Neural cell (in vitro differentiated cells): ENCODE data around the gene ATP8B4. TPM values are rescaled to one million over a fixed set of nuclear protein-coding genes. Genes with fewer than 3 reads are reported as not detected.

Source experiments
- H2AFZ ChIP-seq: fragments of 200-600, 300-800 bp; sonication (generic), shearing (Covaris generic); 2 replicates; pipeline ENCODE4 v1.6.0; 2014; ENCODE audit warnings: low read depth, mild to moderate bottlenecking, antibody characterized with exemption, low read length, moderate library complexity
- H3F3A ChIP-seq: fragments of 200-600 bp; shearing (Covaris generic); 2 replicates; pipeline ENCODE4 v1.6.1; 2016; ENCODE audit warnings: mild to moderate bottlenecking, moderate library complexity, mixed read lengths, antibody characterized with exemption, low read length; ENCODE audit not compliant: insufficient read depth, poor library complexity, severe bottlenecking
- H3K27ac ChIP-seq: fragments of 200-600, 300-800 bp; sonication (generic), shearing (Covaris generic); 2 replicates; pipeline ENCODE4 v1.5.1; 2014; ENCODE audit warnings: mild to moderate bottlenecking, low read length, moderate library complexity
- H3K27me3 ChIP-seq: fragments of 300-800, 200-600 bp; sonication (generic), shearing (Covaris generic); 2 replicates; pipeline ENCODE4 v1.6.0; 2014; ENCODE audit warnings: mild to moderate bottlenecking, low read depth, low read length, moderate library complexity; ENCODE audit not compliant: insufficient read depth
- H3K36me3 ChIP-seq: fragments of 300-800, 200-600 bp; sonication (generic), shearing (Covaris generic); 2 replicates; pipeline ENCODE4 v1.5.1; 2014; ENCODE audit warnings: mild to moderate bottlenecking, antibody characterized with exemption, low read length, moderate library complexity; ENCODE audit not compliant: insufficient read depth
- H3K4me2 ChIP-seq: fragments of 300-800, 200-600 bp; sonication (generic), shearing (Covaris generic); 2 replicates; pipeline ENCODE4 v1.6.0; 2014; ENCODE audit warnings: mild to moderate bottlenecking, low read length
- H3K4me3 ChIP-seq: fragments of 300-800, 200-600 bp; sonication (generic), shearing (Covaris generic); 2 replicates; pipeline ENCODE4 v1.5.1; 2014; ENCODE audit warnings: mild to moderate bottlenecking, low read length, moderate library complexity
- H3K79me2 ChIP-seq: fragments of 200-600 bp; shearing (Covaris generic); replicated peaks from 2 replicates; pipeline ENCODE4 v1.6.0; 2014; ENCODE audit warnings: mild to moderate bottlenecking, low read length, moderate library complexity; ENCODE audit not compliant: insufficient read depth
- H3K9ac ChIP-seq: fragments of 300-800, 200-600 bp; sonication (generic), shearing (Covaris generic); 2 replicates; pipeline ENCODE4 v1.6.1; 2016; ENCODE audit warnings: mild to moderate bottlenecking, low read length, mixed read lengths
- H3K9me2 ChIP-seq: fragments of 200-600 bp; shearing (Covaris generic); 2 replicates; pipeline ENCODE4 v1.6.1; 2016; ENCODE audit warnings: mild to moderate bottlenecking, low read length, mixed read lengths; ENCODE audit not compliant: insufficient read depth
- H3K9me3 ChIP-seq: fragments of 200-600, 300-800 bp; sonication (generic), shearing (Covaris generic); 2 replicates; pipeline ENCODE4 v1.6.1; 2016; ENCODE audit warnings: mild to moderate bottlenecking, mixed run types, low read length, moderate library complexity, mixed read lengths
- H4K20me1 ChIP-seq: fragments of 200-600 bp; shearing (Covaris generic); 2 replicates; pipeline ENCODE4 v1.6.1; 2016; ENCODE audit warnings: mild to moderate bottlenecking, mixed run types; ENCODE audit not compliant: insufficient read depth
- CTCF ChIP-seq: fragments of 450-650 bp; IDR thresholded peaks from 2 replicates; pipeline ENCODE4 v1.5.1; 2014; ENCODE audit warnings: antibody characterized with exemption, mild to moderate bottlenecking, moderate library complexity; ENCODE audit not compliant: poor library complexity, severe bottlenecking
- EP300 ChIP-seq: fragments of 450-650 bp; conservative IDR thresholded peaks from 2 replicates; pipeline ENCODE4 v1.6.1; 2014; ENCODE audit warnings: antibody characterized with exemption, mild to moderate bottlenecking, moderate library complexity; ENCODE audit not compliant: poor library complexity, severe bottlenecking
- EZH2 ChIP-seq: fragments of 200-600, 300-800 bp; shearing (Covaris generic), sonication (generic); IDR thresholded peaks from 2 replicates; pipeline ENCODE4 v1.6.1; 2014; ENCODE audit warnings: antibody characterized with exemption, low read length, borderline replicate concordance, mild to moderate bottlenecking; ENCODE audit not compliant: insufficient read depth, poor library complexity, severe bottlenecking
- MXI1 ChIP-seq: fragments of 450-650 bp; conservative IDR thresholded peaks from 2 replicates; pipeline ENCODE4 v1.6.1; 2014; ENCODE audit warnings: antibody characterized with exemption, mild to moderate bottlenecking; ENCODE audit not compliant: poor library complexity, severe bottlenecking
- POLR2AphosphoS5 ChIP-seq: IDR thresholded peaks from 2 replicates; pipeline ENCODE4 v1.6.1; 2012
- RAD21 ChIP-seq: fragments of 450-650 bp; conservative IDR thresholded peaks from 2 replicates; pipeline ENCODE4 v1.6.1; 2014; ENCODE audit warnings: antibody characterized with exemption, mild to moderate bottlenecking, moderate library complexity
- SMC3 ChIP-seq: fragments of 450-650 bp; conservative IDR thresholded peaks from 2 replicates; pipeline ENCODE4 v1.6.1; 2014; ENCODE audit warnings: antibody characterized with exemption, mild to moderate bottlenecking, moderate library complexity; ENCODE audit not compliant: poor library complexity
- TAF1 ChIP-seq: IDR thresholded peaks from 2 replicates; pipeline ENCODE4 v1.6.1; 2012; ENCODE audit warnings: low read depth
- polyA plus RNA-seq: library from polyadenylated mRNA; depleted of rRNA; stranded (reverse); fragments of >200 nt; gene quantifications from 2 replicates; pipeline ENCODE4 v1.2.3, GENCODE V29; 2014
- TF ChIP-seq, protein P1 (sequence below): IDR thresholded peaks from 2 replicates; pipeline ENCODE4 v1.6.1; 2012; ENCODE audit warnings: borderline replicate concordance

Gene ATP8B4
- polyA plus RNA-seq, 1 donor from 2014 or later, result 2.9 TPM

GRCh38 chr15:50066666-50067065 lies 52.4 kb downstream of the ATP8B4 start (continued):
- TF ChIP-seq, protein P1, sequence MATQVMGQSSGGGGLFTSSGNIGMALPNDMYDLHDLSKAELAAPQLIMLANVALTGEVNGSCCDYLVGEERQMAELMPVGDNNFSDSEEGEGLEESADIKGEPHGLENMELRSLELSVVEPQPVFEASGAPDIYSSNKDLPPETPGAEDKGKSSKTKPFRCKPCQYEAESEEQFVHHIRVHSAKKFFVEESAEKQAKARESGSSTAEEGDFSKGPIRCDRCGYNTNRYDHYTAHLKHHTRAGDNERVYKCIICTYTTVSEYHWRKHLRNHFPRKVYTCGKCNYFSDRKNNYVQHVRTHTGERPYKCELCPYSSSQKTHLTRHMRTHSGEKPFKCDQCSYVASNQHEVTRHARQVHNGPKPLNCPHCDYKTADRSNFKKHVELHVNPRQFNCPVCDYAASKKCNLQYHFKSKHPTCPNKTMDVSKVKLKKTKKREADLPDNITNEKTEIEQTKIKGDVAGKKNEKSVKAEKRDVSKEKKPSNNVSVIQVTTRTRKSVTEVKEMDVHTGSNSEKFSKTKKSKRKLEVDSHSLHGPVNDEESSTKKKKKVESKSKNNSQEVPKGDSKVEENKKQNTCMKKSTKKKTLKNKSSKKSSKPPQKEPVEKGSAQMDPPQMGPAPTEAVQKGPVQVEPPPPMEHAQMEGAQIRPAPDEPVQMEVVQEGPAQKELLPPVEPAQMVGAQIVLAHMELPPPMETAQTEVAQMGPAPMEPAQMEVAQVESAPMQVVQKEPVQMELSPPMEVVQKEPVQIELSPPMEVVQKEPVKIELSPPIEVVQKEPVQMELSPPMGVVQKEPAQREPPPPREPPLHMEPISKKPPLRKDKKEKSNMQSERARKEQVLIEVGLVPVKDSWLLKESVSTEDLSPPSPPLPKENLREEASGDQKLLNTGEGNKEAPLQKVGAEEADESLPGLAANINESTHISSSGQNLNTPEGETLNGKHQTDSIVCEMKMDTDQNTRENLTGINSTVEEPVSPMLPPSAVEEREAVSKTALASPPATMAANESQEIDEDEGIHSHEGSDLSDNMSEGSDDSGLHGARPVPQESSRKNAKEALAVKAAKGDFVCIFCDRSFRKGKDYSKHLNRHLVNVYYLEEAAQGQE, result no peak
- no peak for TF ChIP-seq POLR2AphosphoS5

- H2AFZ ChIP-seq, result no peak overlapping the region
Measured at GRCh38 chr15:50066202-50066601, 52.8 kb downstream of the ATP8B4 start.

More at GRCh38 chr15:50066202-50066601, 52.8 kb downstream of the ATP8B4 start:
- TF ChIP-seq TAF1 (no peak), SMC3 (no peak), MXI1 (no peak), CTCF (no peak), RAD21 (no peak), POLR2AphosphoS5 (no peak), EZH2 (no peak), EP300 (no peak)
- TF ChIP-seq, protein P1, result no peak
- H3K36me3 ChIP-seq, result no peaks in the 10 kb centered on the region
- no peaks in the 10 kb centered on the region for H4K20me1 ChIP-seq
- H3K4me2 ChIP-seq, result no peak overlapping the region
- no peak overlapping the region for H3K4me3 ChIP-seq
- no peaks in the 10 kb centered on the region for H3K9me2 ChIP-seq
- H3F3A ChIP-seq, result no peaks in the 10 kb centered on the region
- no peak overlapping the region for H3K27ac ChIP-seq
- no peak overlapping the region for H3K9ac ChIP-seq
- H3K27me3 ChIP-seq, result no peaks in the 10 kb centered on the region
- H3K9me3 ChIP-seq, result no peaks in the 10 kb centered on the region
- H3K79me2 ChIP-seq, result no peaks in the 10 kb centered on the region
